Activated T-cell treated with anti-CD3 and anti-CD28 coated beads for 48 hours (primary cell): Measurements from ENCODE around the gene FRMD4B.

Experiments used
- DNase-seq: peaks from one replicate; pipeline ENCODE4 v3.0.0-alpha.2; 2020; ENCODE audit warnings: low read depth

FRMD4B gene

DNA sequence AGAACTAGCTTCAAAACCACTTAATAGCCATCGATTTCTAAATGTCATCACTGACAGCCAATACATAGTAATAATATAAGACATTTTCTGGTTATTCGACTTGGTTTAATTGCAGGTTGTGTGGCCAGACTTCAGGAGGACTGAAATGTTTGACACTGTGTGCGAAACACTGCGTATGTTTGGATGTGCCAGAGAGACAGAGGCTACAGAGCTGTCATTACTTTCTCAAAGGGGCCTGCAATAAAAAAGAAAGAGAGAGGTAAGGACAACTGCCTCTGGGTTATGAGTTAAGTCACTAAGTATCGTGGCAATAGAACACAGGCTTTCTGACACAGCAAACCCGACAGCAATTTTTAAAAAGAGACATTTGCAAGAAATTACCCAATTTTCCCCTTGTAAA is 264.4 kb downstream of the FRMD4B start:
- DNase-seq, result no peak

GRCh38 chr3:69120879-69121464 is 264.9 kb downstream of the FRMD4B start:
- peak; percentile 68 for DNase-seq
